Measurements from ENCODE around the gene CDC42SE2.

DNA sequence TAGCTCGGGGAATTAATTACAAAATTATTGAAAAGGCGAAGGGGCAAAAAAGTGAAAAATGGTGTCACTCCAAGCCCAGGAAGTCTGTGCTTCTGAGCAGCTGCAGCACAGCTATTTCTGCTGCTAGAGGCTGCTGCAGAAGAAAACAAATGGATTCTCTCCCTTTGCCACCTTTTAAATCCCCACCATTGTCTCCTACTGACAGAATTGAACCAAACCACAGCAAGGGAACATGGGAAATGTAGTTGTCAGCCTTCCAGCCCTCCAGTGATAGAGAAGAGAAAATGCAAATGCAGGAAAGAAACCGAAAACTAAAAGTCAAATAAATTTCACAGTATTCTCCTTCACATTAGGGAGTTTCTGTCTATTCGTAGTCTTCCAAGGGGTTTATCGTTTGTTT is 33.4 kb upstream of the CDC42SE2 start:
- TF ChIP-seq CREB1 (CRISPR knock-in tag; IDR thresholded peaks at IDR 0.05; ENCODE audit: low read depth), result peak; percentile 56; the same call in 1 of the 2 replicates
- TF ChIP-seq, protein P1, sequence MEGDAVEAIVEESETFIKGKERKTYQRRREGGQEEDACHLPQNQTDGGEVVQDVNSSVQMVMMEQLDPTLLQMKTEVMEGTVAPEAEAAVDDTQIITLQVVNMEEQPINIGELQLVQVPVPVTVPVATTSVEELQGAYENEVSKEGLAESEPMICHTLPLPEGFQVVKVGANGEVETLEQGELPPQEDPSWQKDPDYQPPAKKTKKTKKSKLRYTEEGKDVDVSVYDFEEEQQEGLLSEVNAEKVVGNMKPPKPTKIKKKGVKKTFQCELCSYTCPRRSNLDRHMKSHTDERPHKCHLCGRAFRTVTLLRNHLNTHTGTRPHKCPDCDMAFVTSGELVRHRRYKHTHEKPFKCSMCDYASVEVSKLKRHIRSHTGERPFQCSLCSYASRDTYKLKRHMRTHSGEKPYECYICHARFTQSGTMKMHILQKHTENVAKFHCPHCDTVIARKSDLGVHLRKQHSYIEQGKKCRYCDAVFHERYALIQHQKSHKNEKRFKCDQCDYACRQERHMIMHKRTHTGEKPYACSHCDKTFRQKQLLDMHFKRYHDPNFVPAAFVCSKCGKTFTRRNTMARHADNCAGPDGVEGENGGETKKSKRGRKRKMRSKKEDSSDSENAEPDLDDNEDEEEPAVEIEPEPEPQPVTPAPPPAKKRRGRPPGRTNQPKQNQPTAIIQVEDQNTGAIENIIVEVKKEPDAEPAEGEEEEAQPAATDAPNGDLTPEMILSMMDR (conservative IDR thresholded peaks at IDR 0.05; ENCODE audit: low read depth in 2 of 2), result no peak
- TF ChIP-seq EZH2 (IDR thresholded peaks at IDR 0.05; ENCODE audit: low read depth, unreplicated experiment), result no peak
- TF ChIP-seq POLR2AphosphoS5 (IDR thresholded peaks at IDR 0.05; ENCODE audit: low read depth), result no peak
- TF ChIP-seq ZNF114 (CRISPR knock-in tag; IDR thresholded peaks at IDR 0.05), result no peak
- TF ChIP-seq EZH2phosphoT487 (IDR thresholded peaks at IDR 0.05; ENCODE audit: unreplicated experiment), result no peak
- no peak for TF ChIP-seq STAT1 (IDR thresholded peaks at IDR 0.05; ENCODE audit: unreplicated experiment)
